Fibroblast of lung (primary cell): ENCODE results near the gene CEACAM18. TPM values are rescaled to one million over a fixed set of nuclear protein-coding genes. Genes with fewer than 3 reads are reported as not detected.

ENCODE experiments used
- DNase-seq, 2 donors: peaks; one replicate each; pipeline versions ENCODE4 v3.0.0 to v3.0.0-alpha.2; 2010; ENCODE audit warnings: low read depth in 2 of 2
- H2AFZ ChIP-seq: 2 replicates; pipeline ENCODE4 v1.5.1; 2012; ENCODE audit warnings: low read length, control low read depth, inconsistent platforms
- H3K27ac ChIP-seq: 2 replicates; pipeline ENCODE4 v1.5.1; 2011; ENCODE audit warnings: low read length, control low read depth; ENCODE audit not compliant: insufficient read depth
- H3K27me3 ChIP-seq: 2 replicates; pipeline ENCODE4 v1.5.1; 2011; ENCODE audit warnings: mild to moderate bottlenecking, low read length; ENCODE audit not compliant: control insufficient read depth, insufficient read depth
- H3K36me3 ChIP-seq: 2 replicates; pipeline ENCODE4 v1.5.1; 2011; ENCODE audit warnings: low read length; ENCODE audit not compliant: control insufficient read depth, insufficient read depth
- H3K4me1 ChIP-seq: 2 replicates; pipeline ENCODE4 v1.5.1; 2011; ENCODE audit warnings: low read length; ENCODE audit not compliant: control insufficient read depth, insufficient read depth; ENCODE audit errors: extremely low read depth
- H3K4me2 ChIP-seq: 2 replicates; pipeline ENCODE4 v1.5.1; 2011; ENCODE audit warnings: low read length, control low read depth; ENCODE audit not compliant: insufficient read depth; ENCODE audit errors: extremely low read depth
- H3K4me3 ChIP-seq, 4 experiments: fragments of 200-600 bp in 1 of 4; sonication (generic) in 1 of 4; replicated peaks in 1 of 4; 2 replicates each; pipeline ENCODE4 v1.5.1; 2011 to 2016; ENCODE audit warnings: low read length in 4 of 4, low read depth in 3 of 4, mild to moderate bottlenecking in 3 of 4, control low read depth in 2 of 4, inconsistent platforms in 1 of 4, mixed read lengths in 1 of 4; ENCODE audit not compliant: insufficient read depth in 1 of 4; ENCODE audit errors: control extremely low read depth in 1 of 4
- H3K79me2 ChIP-seq: 2 replicates; pipeline ENCODE4 v1.5.1; 2012; ENCODE audit warnings: mild to moderate bottlenecking, low read length, inconsistent platforms; ENCODE audit not compliant: control insufficient read depth, insufficient read depth
- H3K9ac ChIP-seq: 2 replicates; pipeline ENCODE4 v1.5.1; 2011; ENCODE audit warnings: mild to moderate bottlenecking, low read length, control low read depth; ENCODE audit not compliant: insufficient read depth
- H3K9me3 ChIP-seq: 2 replicates; pipeline ENCODE4 v1.5.1; 2012; ENCODE audit warnings: low read depth, low read length; ENCODE audit not compliant: control insufficient read depth, insufficient read depth
- H4K20me1 ChIP-seq: 2 replicates; pipeline ENCODE4 v1.5.1; 2011; ENCODE audit warnings: low read length; ENCODE audit not compliant: control insufficient read depth, insufficient read depth; ENCODE audit errors: extremely low read depth
- EZH2 ChIP-seq: IDR thresholded peaks from 2 replicates; pipeline ENCODE4 v1.5.1; 2012; ENCODE audit warnings: low read length, control low read depth, mild to moderate bottlenecking; ENCODE audit errors: missing control alignments
- polyA plus RNA-seq, 2 donors: library from polyadenylated mRNA; depleted of rRNA in 1 of 2; stranded (reverse) in 1 of 2; unstranded in 1 of 2; fragments of >200 nt; gene quantifications; 2 replicates each; pipeline ENCODE4 v1.2.1, GENCODE V29; 2011 to 2012; ENCODE audit warnings: missing spikeins in 1 of 2
- total RNA-seq: library from RNA; depleted of rRNA; stranded (reverse); fragments of >200 nt; gene quantifications from 2 replicates; pipeline ENCODE4 v1.2.1, GENCODE V29; 2014
- TF ChIP-seq, protein P1 (sequence below), 2 donors: IDR thresholded peaks in 1 of 2; conservative IDR thresholded peaks in 1 of 2; 1 replicate in 1 of 2; 2 replicates in 1 of 2; pipeline ENCODE4 v1.5.1; 2011 to 2012; ENCODE audit warnings: low read length in 2 of 2, control low read depth in 1 of 2, inconsistent platforms in 1 of 2, low read depth in 1 of 2, mild to moderate bottlenecking in 1 of 2

CEACAM18 gene
- total and polyA plus RNA-seq, 2 donors (not counting 1 experiment from before 2014, with no cell fraction given) = not detected

DNA sequence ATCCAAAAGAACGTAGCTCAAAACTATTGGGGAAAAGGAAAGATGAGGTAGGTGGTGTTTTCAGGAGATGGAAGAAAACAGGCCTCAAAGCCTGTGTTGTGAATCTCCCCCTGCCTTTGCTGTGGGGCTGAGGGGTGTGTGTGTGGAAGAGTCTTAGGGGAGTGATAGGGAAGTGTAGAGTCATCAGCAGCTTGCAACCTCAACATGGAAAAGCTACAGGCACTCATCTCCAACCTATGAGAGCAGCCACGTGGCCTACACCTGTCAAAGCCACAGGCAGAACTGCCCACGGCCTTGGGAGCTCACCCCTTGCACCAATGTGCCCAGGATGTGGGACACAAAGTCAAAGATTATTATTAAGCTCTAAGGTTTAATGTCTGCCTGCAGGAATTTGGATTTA, 27.6 kb downstream of the CEACAM18 start:
- Histone ChIP-seq H3K79me2 (no peaks in the 10 kb centered on the region), H3K27me3 (no peaks in the 10 kb centered on the region), H3K36me3 (no peaks in the 10 kb centered on the region), H3K9ac (no peak overlapping the region), H3K4me2 (no peak overlapping the region), H3K27ac (no peak overlapping the region), H2AFZ (no peak overlapping the region), H3K4me3 (no peak overlapping the region), H3K4me1 (no peaks in the 10 kb centered on the region), H4K20me1 (no peaks in the 10 kb centered on the region), H3K9me3 (no peaks in the 10 kb centered on the region)
- no peak for DNase-seq
- TF ChIP-seq EZH2 = no peak
- TF ChIP-seq, protein P1, sequence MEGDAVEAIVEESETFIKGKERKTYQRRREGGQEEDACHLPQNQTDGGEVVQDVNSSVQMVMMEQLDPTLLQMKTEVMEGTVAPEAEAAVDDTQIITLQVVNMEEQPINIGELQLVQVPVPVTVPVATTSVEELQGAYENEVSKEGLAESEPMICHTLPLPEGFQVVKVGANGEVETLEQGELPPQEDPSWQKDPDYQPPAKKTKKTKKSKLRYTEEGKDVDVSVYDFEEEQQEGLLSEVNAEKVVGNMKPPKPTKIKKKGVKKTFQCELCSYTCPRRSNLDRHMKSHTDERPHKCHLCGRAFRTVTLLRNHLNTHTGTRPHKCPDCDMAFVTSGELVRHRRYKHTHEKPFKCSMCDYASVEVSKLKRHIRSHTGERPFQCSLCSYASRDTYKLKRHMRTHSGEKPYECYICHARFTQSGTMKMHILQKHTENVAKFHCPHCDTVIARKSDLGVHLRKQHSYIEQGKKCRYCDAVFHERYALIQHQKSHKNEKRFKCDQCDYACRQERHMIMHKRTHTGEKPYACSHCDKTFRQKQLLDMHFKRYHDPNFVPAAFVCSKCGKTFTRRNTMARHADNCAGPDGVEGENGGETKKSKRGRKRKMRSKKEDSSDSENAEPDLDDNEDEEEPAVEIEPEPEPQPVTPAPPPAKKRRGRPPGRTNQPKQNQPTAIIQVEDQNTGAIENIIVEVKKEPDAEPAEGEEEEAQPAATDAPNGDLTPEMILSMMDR (conservative IDR thresholded peaks at IDR 0.05 in 1 of 2, IDR thresholded peaks at IDR 0.05 in 1 of 2; ENCODE audit: low read depth in 1 of 2, low read length in 2 of 2) = no peak

DNA sequence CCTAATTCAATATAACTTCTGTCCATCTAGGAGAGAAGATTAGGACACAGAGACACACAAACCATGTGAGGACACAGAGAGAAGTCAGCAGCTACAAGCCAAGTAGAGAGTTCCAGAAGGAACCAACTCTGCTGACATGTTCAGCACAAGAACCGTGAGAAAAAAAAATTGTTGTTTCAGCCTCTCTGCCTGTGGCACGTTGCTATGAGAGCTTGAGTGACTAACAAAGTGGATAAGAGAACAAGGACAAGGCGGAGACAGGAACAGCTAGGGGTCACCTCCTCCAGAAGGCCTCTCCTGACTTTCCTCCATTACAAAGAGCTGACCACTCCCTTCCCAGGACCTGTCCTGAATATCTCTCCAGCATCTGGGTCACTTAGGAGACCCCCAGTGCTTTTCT, 28.9 kb downstream of the CEACAM18 start:
- no peaks in the 10 kb centered on the region for H3K79me2 ChIP-seq
- H4K20me1 ChIP-seq = no peaks in the 10 kb centered on the region
- H3K4me3 ChIP-seq = no peak overlapping the region
- DNase-seq = no peak
- H3K9ac ChIP-seq = no peak overlapping the region
- H2AFZ ChIP-seq = no peak overlapping the region
- H3K27ac ChIP-seq = no peak overlapping the region
- H3K4me2 ChIP-seq = no peak overlapping the region
- TF ChIP-seq, protein P1 (conservative IDR thresholded peaks at IDR 0.05 in 1 of 2, IDR thresholded peaks at IDR 0.05 in 1 of 2; ENCODE audit: low read depth in 1 of 2, low read length in 2 of 2) = no peak
- TF ChIP-seq EZH2 = no peak
- no peaks in the 10 kb centered on the region for H3K9me3 ChIP-seq
- H3K27me3 ChIP-seq = no peaks in the 10 kb centered on the region
- H3K36me3 ChIP-seq = no peaks in the 10 kb centered on the region
- H3K4me1 ChIP-seq = no peaks in the 10 kb centered on the region

DNA sequence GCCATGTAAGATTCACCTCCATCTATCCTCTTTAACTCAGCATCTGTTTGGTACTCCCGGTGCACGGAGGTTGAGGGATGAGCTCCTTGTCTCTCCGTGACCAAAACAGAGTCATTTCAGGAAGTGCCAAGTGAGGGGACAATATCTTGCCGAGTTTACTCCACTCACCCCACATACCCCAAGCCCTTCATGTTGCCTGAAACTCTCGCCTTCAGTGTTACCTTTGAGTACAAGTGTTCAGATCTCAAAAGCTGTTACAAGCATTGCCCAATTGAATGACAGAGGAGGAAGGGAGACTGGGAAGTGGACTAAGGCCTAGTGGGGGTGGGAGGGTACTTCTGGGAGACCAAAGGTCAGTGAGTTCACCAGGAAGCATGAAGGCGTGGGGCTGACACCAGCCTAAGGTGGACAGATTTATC, 29.3 kb downstream of the CEACAM18 start:
- H3K27ac ChIP-seq = no peak overlapping the region
- no peak overlapping the region for H2AFZ ChIP-seq
- H3K4me1 ChIP-seq = no peaks in the 10 kb centered on the region
- H3K36me3 ChIP-seq = no peaks in the 10 kb centered on the region
- TF ChIP-seq, protein P1 (conservative IDR thresholded peaks at IDR 0.05 in 1 of 2, IDR thresholded peaks at IDR 0.05 in 1 of 2; ENCODE audit: low read depth in 1 of 2, low read length in 2 of 2) = no peak
- TF ChIP-seq EZH2 = no peak
- no peaks in the 10 kb centered on the region for H3K27me3 ChIP-seq
- no peaks in the 10 kb centered on the region for H3K79me2 ChIP-seq
- H3K4me3 ChIP-seq = no peak overlapping the region
- no peak for DNase-seq
- H3K9me3 ChIP-seq = no peaks in the 10 kb centered on the region
- no peak overlapping the region for H3K9ac ChIP-seq
- no peak overlapping the region for H3K4me2 ChIP-seq
- no peaks in the 10 kb centered on the region for H4K20me1 ChIP-seq
